D341Med (cell line): ENCODE measurements around the gene GRIP1.

Experiments used
- DNase-seq: peaks from one replicate; pipeline ENCODE4 v3.0.0; 2012; ENCODE audit warnings: low spot score

GRIP1 gene, protein sequence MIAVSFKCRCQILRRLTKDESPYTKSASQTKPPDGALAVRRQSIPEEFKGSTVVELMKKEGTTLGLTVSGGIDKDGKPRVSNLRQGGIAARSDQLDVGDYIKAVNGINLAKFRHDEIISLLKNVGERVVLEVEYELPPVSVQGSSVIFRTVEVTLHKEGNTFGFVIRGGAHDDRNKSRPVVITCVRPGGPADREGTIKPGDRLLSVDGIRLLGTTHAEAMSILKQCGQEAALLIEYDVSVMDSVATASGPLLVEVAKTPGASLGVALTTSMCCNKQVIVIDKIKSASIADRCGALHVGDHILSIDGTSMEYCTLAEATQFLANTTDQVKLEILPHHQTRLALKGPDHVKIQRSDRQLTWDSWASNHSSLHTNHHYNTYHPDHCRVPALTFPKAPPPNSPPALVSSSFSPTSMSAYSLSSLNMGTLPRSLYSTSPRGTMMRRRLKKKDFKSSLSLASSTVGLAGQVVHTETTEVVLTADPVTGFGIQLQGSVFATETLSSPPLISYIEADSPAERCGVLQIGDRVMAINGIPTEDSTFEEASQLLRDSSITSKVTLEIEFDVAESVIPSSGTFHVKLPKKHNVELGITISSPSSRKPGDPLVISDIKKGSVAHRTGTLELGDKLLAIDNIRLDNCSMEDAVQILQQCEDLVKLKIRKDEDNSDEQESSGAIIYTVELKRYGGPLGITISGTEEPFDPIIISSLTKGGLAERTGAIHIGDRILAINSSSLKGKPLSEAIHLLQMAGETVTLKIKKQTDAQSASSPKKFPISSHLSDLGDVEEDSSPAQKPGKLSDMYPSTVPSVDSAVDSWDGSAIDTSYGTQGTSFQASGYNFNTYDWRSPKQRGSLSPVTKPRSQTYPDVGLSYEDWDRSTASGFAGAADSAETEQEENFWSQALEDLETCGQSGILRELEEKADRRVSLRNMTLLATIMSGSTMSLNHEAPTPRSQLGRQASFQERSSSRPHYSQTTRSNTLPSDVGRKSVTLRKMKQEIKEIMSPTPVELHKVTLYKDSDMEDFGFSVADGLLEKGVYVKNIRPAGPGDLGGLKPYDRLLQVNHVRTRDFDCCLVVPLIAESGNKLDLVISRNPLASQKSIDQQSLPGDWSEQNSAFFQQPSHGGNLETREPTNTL

DNA sequence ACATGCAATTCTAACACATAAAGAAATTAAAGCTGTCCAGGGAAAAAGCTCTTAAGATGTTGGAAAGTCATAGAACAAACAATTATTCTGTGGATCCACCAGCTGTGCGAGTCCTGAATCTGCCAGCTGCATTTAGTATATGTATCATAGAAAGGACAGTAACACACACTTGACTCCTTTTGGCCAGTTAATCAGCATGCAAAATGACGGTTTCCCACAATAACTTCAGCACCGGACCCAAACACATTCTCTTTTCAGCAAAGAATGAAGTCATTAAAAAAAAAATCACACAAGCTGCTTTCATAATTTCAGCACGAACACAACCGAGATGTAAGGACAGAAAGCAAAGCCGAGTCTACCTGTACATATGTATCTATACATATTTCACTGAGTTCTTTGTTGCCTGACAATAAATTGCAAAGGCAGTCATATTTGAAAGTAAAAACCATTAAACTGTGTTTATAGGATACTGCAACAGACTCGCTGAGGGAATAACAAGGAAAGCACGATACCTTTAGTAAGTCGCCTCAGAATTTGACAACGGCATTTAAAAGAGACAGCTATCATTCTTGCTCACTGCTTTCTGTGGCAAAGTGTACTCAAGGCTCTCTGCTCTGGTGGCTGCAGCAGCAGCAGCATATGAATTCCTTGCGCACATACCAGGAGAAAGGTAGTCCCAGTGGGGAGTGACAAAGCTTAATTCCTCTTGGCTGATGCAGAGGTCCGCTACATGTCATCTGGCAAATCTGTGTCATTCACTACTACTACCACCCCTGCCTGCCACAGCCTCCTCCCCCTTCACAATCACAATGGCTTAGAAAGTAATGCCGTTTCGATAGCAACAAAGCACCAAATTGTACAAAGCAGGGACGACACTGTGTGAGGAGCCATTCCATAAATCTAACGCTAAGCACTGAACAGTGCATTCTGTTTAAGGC lies at the start of gene GRIP1:
Gene GRIP1 (minus strand): TSS at position 739 of the 938 bp plus-strand sequence. CDS start 172 bp downstream, at position 567.
- peak; percentile 19 for DNase-seq

DNA sequence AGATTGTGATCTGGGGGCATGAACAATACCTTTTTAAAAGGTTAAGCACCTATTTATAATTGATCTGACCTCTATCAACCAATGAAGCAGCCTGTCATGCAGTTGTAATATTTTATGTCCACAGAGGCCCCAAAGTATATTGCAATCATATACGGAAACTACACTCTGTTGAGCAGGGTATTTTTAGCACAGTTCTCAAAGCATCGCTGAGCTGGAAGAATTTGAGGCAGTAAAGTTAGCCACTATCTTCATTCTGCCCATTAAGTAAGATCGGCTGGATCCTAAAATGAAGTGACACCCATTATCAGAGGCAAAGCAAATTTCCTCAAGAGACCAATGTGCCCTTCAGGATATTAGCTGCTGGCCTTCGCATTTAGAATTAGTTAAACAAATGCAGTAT lies 47.7 kb upstream of the GRIP1 start:
- DNase-seq = no peak

DNA sequence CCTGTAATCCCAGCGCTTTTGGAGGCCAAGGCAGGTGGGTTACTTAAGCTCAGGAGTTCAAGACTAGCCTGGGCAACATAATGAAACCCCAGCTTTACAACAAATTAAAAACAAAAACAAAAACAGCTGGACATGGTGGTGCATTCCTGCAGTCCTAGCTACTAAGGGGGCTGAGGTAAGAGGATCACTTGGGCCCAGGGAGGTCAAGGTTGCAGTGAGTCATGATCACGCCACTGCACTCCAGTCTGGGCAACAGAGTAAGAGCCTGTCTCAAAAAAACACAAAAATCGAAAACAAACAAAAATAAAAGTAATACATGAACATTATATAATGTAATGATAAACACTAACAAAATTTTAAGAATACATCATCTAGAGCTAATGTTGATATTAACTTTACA lies 46.2 kb upstream of the GRIP1 start:
- no peak for DNase-seq

DNA sequence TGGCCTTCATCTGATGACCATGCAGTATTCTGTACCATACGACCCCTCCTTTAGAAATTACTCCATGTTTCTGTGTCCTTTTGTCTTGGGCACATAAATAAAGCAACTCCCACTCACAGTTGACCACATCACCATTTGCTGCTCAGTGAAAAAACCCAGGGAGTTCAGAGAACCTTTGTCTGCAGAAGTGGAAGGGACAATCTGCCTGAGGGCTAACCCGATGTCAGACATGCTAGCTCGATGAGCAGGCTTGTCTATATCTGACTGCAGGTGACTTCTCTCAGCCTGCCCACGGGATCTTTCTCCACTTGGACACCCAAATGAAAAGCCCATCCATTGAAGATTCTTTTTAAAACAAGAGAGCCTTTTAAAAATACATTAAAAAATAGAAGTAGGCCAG lies 45.7 kb upstream of the GRIP1 start:
- DNase-seq = no peak

DNA sequence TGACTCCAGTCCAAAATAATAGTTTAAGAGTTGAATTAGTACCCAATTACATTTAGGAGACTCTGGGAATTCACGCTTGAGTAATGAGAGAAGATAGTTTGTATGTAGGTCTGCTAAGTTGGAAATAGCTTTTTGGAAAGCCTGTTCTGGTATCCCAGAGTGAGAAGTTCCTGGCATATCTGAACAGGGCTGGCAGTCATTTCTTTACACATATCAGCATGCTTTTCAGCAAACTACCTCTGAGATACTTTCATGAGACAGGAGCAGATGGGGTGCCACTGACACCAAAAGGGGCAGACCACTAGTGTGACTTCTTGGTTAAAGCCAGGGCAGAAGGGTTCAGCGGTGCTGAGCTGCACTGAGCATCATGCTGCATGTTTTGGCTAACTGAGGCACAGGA lies 45.1 kb upstream of the GRIP1 start:
- DNase-seq = no peak

DNA sequence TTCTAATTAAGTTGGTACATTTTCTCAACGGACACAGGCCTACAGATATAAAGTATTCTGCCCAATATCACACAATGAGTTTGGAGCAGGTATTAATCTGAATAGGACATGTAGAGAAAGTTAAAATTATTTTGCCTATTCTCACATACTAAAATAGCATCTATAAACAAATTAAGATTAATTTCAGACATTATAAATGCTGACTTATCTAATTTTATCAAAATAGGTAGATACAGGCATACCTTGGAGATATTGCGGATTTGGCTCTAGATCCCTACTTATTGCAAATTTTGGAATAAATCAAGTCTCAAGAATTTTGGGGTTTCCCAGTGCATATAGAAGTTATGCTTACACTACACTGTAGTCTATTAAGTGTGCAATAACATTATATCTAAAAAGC lies 41.0 kb upstream of the GRIP1 start:
- no peak for DNase-seq

DNA sequence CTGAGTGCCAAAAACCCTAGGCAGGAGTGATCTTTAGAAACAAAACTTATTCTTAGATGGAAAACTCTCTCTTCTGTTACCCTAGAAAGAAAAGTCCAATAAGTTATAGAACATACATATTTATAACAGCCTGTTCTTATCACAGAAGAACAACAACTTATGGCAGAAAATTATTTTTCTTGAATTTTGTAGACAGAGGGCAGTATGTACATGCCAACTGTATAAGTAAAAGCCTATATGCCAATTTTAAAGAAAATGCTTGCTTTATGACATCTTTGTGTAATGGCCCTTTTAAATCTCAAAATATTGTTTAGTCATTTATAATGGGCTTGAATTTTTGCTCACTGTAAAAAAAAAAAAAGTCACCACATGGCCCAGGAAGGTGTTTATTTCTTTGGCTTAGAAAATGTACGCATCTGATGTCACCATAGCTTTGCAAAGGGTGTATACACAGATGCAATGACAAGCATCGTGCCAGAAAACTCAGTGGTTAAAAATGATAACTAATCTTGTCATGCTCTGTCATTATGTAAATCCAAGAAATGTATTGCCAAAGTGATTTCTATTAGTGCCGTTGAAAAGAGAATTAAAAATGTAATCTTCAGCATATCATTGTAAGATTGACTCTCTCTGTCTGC lies 38.3 kb upstream of the GRIP1 start:
- DNase-seq = no peak

DNA sequence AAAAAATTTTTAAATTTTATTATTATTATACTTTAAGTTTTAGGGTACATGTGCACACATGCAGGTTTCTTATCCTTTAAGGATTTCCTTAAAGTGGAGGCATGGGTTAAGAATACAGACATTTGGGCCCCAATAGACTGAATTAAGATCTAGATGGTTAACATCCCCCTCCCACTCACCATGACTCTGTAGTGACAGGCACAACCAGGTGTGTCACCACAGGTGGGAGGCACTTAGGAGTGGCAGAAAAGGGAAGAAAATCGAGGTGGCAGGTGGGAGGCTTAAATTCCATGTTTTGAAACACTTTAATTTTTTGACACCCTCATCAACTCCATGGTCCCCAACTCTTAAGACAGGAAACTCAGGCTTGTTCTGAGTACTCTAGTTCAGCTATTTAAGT lies 37.6 kb upstream of the GRIP1 start:
- no peak for DNase-seq

DNA sequence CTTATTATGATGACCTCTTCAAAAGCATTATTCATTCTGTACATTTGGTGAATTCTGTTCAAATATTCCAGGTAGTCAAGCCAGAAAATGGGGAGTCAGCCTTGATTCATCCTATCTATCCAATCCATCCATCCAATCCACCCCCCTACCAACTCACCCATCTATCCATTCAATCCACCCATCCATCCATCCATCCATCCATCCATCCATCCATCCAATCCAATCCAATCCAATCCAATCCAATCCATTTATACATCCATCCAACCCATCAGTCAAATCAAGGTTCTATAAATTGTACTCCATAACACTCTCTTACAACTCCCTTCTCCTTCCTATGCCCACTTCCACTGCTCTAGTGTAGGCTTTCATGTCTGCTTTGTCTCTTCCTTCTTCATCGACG lies 35.8 kb upstream of the GRIP1 start:
- DNase-seq = no peak

DNA sequence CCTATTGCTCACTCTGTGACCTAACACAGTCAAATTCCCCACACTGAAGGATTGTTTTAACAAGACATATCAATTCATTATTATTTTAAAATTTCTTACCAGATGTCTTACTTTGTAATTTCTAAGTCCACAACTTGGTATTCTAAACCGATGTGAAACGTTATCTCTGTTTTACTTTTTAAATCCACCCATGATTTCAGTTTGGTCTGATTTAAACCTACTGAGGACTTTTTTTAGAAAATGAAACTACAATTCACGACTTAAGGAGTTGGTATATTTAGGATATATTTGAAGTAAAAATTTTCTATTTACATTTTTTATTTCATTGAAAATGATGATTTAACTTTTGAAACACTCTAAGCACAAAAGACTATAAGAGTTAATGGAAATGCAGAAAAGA lies 35.1 kb upstream of the GRIP1 start:
- no peak for DNase-seq

DNA sequence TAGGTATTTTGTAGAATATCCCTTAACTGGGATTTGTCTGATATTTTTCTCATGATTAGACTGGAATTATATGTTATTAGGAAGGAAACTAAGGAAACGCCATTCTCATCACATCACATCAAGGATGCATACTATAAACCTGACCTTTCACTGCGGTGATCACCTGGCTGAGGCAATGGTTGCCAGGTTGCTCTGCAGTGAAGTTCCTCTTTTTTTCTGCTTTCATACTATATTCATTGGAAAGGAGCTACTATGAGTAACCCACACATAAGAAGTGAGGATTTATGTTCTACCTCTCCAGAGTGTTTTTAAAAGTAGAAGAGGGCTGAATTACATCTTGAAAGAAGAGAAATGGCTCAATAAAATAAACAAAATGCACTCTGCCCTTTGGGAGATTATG lies 31.0 kb upstream of the GRIP1 start:
- no peak for DNase-seq

DNA sequence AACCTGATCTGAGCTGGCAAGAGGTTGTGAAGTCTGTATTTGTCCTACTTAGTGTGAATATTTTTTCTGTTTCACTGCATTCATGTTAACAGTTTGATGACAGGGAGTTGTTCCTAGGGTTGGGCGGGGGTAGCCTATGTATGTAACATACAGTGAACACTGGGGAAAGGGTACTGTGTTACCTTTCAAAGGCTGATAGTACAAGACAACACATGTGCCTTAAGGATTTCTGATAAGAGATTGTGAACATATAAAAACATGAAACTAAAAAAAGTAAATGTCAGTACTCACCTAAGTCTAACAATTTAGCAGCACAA lies 30.5 kb upstream of the GRIP1 start:
- no peak for DNase-seq

DNA sequence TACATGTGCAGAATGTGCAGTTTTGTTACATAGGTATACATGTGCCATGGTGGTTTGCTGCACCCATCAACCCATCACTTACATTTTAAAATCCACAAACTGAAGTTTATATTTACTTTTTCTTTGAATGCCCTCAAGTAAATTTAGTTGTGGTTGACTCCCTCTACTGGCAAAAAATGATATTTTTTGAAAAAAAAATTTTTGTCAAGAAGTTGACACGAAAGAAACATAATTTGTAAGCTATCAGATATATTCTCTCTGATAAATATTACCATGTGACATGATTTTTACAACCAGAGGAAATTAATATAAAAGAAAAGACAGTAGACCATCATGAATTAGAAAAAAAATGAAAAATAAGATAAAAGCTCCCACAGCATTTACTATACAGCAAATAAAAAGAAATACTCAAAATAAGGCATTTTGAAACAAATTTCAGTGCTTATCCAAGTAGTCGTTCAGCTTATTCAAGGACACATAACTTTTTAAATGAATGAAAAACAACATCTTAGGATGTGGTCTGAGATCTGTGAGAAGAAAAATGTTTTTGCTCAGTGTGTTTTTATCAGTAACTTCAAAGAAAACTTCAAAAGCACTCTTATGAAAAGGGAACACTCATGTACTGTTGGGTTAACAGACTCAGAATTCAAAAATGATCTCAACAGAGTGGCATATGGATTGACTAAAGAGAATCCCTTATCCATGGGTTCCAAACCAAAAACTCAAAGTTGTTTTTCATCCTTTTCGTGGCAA lies 30.0 kb upstream of the GRIP1 start:
- DNase-seq = no peak

DNA sequence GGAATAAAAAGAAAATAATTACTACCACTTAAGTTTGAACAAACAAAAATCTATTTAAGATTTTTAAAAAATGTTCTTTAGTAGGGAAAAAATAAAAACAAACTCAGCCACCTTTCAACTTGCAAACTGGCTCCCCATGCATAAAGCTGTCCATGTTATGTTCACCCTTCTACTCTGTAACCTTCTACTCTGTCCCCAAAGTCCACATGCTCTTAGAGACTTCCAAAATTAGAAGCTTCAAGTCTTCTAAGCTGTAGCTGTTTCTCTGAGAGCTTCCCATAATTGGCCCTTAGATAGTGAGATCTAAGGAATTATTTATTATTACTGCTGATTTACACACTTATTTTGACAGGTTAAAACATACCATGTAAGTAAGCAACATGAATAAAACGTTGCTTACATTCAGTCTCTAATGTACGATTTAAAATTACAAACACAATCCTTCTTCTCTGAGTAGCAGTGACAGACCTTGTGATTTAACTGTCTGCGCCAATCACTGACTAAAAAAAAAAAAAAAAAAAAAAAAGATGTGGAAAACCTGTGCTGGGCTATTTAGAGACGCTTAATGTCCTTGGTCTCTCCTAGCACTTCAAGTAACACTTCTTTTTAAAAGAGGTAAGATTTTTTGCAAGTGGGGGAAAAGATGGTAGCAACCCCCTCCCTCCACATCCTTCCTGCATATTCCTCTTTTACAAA lies 28.3 kb upstream of the GRIP1 start:
- DNase-seq = no peak

DNA sequence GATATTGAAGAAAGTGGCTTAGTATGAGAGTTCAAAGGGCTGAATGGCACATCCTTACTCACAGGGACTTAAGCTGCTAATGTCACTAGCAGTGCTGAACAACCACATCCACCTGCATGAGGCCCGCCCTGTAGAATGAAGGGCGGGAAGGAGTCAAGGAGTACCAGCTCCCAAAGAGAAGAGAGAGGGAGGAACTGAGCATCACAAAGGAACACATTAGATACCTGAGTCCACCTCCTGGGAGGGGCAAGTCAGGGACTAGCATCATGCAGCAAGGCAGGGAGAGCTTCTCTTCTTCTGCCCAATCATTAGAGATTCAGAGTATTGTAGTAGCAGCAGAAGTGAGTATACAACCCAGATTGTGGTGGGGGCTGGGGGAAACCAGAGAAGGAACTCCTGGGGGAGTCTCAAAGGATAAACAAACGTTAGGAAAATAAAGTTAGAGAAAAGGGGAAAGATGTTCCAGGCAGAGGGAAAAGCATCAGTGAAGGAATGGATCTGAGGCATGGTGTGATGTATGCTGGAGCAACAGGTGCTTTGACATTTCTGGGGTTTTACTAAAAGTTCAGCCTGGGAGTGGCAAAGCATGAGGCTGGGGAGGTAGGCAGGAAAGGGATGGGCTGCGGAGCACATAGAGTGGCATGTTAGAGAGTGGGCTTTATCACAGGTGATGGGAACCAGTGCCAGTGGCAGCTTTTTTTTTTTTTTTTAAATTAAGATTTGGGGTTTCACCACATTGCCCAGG lies 21.0 kb upstream of the GRIP1 start:
- no peak for DNase-seq

DNA sequence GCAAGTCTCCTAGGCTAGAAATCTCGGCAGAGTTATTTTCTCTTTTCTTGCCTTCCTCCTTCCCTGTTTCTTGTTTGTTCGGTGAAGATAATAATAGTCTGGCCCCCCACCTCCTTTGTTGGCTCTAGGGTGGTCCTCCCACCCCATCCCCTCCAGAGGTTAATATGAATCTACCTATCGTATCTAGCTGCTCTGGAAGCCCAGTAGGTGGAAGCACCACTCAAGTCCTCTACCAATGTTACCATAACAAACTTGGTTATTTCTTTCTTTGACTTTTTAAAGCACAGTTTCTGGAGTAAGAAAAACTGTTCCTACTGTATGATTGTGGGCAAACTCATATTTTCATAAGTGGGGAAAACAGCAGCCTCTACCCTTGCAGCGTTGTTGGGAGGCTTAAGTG lies 19.7 kb upstream of the GRIP1 start:
- DNase-seq = no peak

DNA sequence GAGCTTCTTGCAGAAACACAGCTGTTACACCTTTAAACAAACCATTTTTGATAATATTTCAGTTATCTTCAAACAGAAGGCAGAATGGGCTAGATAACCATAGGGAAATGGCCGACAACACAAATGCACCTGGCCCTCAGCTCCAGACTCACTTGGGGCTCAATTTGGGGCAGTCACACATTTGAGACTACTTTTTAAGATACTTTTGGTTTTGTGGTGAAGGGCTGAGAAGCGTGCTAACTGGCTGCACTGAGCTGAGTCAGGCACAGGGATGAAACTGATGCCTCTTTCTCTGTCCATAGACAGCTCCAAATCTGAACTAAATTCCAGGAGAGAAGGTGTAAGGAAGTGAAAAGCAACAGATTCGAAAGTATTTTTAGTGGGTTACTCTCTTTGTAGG lies 18.5 kb upstream of the GRIP1 start:
- DNase-seq = no peak

DNA sequence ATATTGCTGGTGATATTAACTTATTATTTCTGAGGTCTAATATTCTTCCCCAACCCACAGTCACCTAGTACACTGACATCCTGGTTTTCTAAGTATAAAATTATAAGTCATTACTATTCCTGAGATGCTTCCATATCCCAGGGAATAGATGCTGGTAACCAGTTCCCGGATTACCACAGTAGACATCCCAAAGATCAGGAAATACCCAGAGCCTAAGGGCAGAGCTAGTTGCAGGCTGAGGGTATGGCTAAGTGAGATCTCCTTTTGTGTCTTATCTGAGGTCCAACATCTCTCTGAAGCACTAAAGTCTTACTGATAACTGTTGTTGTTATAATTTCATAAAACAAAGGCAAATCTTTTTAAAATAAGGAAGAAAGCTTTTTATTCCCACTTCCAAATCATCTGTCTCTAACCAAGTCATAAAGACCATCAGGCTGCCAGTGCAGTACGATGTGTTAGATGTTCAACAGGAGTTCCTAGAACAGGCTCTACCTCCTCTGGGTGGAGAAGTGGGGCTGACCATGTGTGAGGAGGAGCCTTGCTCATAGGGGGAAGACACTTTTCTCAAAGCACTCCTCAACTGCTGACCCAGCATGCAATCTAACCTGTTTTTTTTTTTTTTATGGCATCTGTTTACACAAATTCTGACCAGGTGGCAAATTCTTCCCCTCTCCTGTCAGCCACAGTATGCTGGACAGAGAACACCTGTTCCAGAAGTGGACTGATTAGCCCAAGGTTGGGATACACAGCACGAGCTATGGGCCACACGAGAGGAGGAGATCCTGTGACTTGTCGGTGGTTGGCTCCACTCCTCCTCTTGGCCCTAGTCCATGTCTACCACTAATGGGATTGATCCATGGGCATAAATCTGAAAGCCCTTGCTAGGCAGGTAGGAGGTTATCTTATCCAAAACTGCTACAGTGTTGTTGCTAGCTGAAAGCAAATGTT lies 16.1 kb upstream of the GRIP1 start:
- DNase-seq = no peak
